Smooth muscle cell (in vitro differentiated cells): Measurements from ENCODE around the gene CCDC142. TPM values are rescaled to one million over a fixed set of nuclear protein-coding genes. Genes with fewer than 3 reads are reported as not detected.
"Not testable (repeated sequence)": the region's sequence is repeated elsewhere in the genome, so short reads cannot be mapped to it uniquely, and the experiment has no call there.

Experiments used
- DNase-seq: peaks from one replicate; lab custom pipeline; 2025; ENCODE audit not compliant: unreplicated experiment; lab: John Stamatoyannopoulos, UW
- H2AFZ ChIP-seq: fragments of 200-600 bp; sonication (generic); 2 replicates; pipeline ENCODE4 v1.6.0; 2016; ENCODE audit warnings: antibody characterized with exemption, low read depth, mild to moderate bottlenecking
- H3F3A ChIP-seq: fragments of 200-600 bp; sonication (generic); 2 replicates; pipeline ENCODE4 v1.6.0; 2017; ENCODE audit warnings: antibody characterized with exemption, low read depth
- H3K27ac ChIP-seq: fragments of 200-600 bp; sonication (generic); 2 replicates; pipeline ENCODE4 v1.5.1; 2016; ENCODE audit warnings: low read depth, mild to moderate bottlenecking
- H3K27me3 ChIP-seq: fragments of 200-600 bp; sonication (generic); 2 replicates; pipeline ENCODE4 v1.6.1; 2016; ENCODE audit warnings: low read depth, mild to moderate bottlenecking
- H3K36me3 ChIP-seq: fragments of 200-600 bp; sonication (generic); 2 replicates; pipeline ENCODE4 v1.5.1; 2016; ENCODE audit warnings: low read depth
- H3K4me1 ChIP-seq: fragments of 200-600 bp; sonication (generic); 2 replicates; pipeline ENCODE4 v1.5.1; 2016; ENCODE audit warnings: low read depth
- H3K4me2 ChIP-seq: fragments of 200-600 bp; sonication (generic); 2 replicates; pipeline ENCODE4 v1.6.0; 2016; ENCODE audit warnings: mild to moderate bottlenecking
- H3K4me3 ChIP-seq: fragments of 200-600 bp; sonication (generic); 2 replicates; pipeline ENCODE4 v1.5.1; 2016; ENCODE audit warnings: mild to moderate bottlenecking
- H3K79me2 ChIP-seq: fragments of 200-600 bp; sonication (generic); 2 replicates; pipeline ENCODE4 v1.6.0; 2016; ENCODE audit warnings: low read depth, mild to moderate bottlenecking
- H3K9ac ChIP-seq: fragments of 200-600 bp; sonication (generic); 2 replicates; pipeline ENCODE4 v1.6.0; 2016; ENCODE audit warnings: low read depth
- H3K9me3 ChIP-seq: fragments of 200-600 bp; sonication (generic); replicated peaks from 2 replicates; pipeline ENCODE4 v1.5.1; 2016; ENCODE audit warnings: low read depth
- H4K20me1 ChIP-seq: fragments of 200-600 bp; sonication (generic); 2 replicates; pipeline ENCODE4 v1.6.0; 2016; ENCODE audit warnings: low read depth
- CTCF ChIP-seq: fragments of 200-600 bp; sonication (generic); IDR thresholded peaks from 2 replicates; pipeline ENCODE4 v1.5.1; 2017; ENCODE audit warnings: borderline replicate concordance, mild to moderate bottlenecking, antibody characterized with exemption; ENCODE audit not compliant: insufficient read depth, poor library complexity, severe bottlenecking
- WGBS: methylation state at CpG from one replicate; pipeline ENCODE4 v1.1.7; 2016; ENCODE audit warnings: low lambda C conversion rate; 5-methylcytosine and 5-hydroxymethylcytosine counted together
- polyA plus RNA-seq: library from polyadenylated mRNA; unstranded; fragments of >200 nt; fragmentation: Nextera tagmentation; extraction: Ambion mirVana; gene quantifications from 2 replicates; pipeline ENCODE4 v1.2.1, GENCODE V29; 2016
- total RNA-seq: library from RNA; depleted of rRNA; stranded (reverse); fragments of >200 nt; gene quantifications from 2 replicates; pipeline ENCODE4 v1.2.3, GENCODE V29; 2014

Gene CCDC142
- total and polyA plus RNA-seq, 2 experiments from 2014 or later, result 5.5 to 7.7 TPM

GRCh38 chr2:74448771-74449170 lies 34.0 kb downstream of the CCDC142 start:
- Histone ChIP-seq H3K4me1 (no peaks in the 10 kb centered on the region), H2AFZ (no peak overlapping the region), H3K4me3 (no peak overlapping the region), H3K9ac (no peak overlapping the region), H3K36me3 (no peaks in the 10 kb centered on the region), H3K4me2 (no peak overlapping the region), H3K27me3 (no peaks in the 10 kb centered on the region), H3F3A (peaks cover 8% of the 10 kb centered on the region), H3K9me3 (no peaks in the 10 kb centered on the region), H3K27ac (no peak overlapping the region), H3K79me2 (no peaks in the 10 kb centered on the region), H4K20me1 (no peaks in the 10 kb centered on the region)
- DNase-seq, result no peak
- 79% methylated on average over 2 of the region's 2 CpGs for WGBS
- no peak for TF ChIP-seq CTCF

GRCh38 chr2:74447230-74447999 lies 35.4 kb downstream of the CCDC142 start:
- no peak overlapping the region for H2AFZ ChIP-seq
- H3K4me2 ChIP-seq, result no peak overlapping the region
- no peak for DNase-seq
- WGBS, result 95% methylated on average over 5 of the region's 5 CpGs
- no peak overlapping the region for H3K4me3 ChIP-seq
- peaks cover 5% of the 10 kb centered on the region for H3F3A ChIP-seq
- H3K9me3 ChIP-seq, result no peaks in the 10 kb centered on the region
- H4K20me1 ChIP-seq, result no peaks in the 10 kb centered on the region
- H3K79me2 ChIP-seq, result no peaks in the 10 kb centered on the region
- no peak for TF ChIP-seq CTCF
- H3K4me1 ChIP-seq, result no peaks in the 10 kb centered on the region
- no peaks in the 10 kb centered on the region for H3K27me3 ChIP-seq
- H3K27ac ChIP-seq, result no peak overlapping the region
- H3K36me3 ChIP-seq, result no peaks in the 10 kb centered on the region
- H3K9ac ChIP-seq, result no peak overlapping the region

GRCh38 chr2:74444498-74445318 lies 38.1 kb downstream of the CCDC142 start:
- Histone ChIP-seq H3F3A (peaks cover 15% of the 10 kb centered on the region), H3K36me3 (no peaks in the 10 kb centered on the region), H3K4me1 (peaks cover 1% of the 10 kb centered on the region), H4K20me1 (peaks cover under 1% of the 10 kb centered on the region), H3K9ac (no peak overlapping the region), H3K9me3 (no peaks in the 10 kb centered on the region), H3K79me2 (peaks cover 8% of the 10 kb centered on the region), H3K27ac (peak overlapping the region; percentile 63), H3K4me2 (peak overlapping the region; percentile 37), H3K27me3 (no peaks in the 10 kb centered on the region), H3K4me3 (no peak overlapping the region), H2AFZ (no peak overlapping the region)
- no peak for DNase-seq
- TF ChIP-seq CTCF, result no peak
- WGBS, result 28% methylated on average over 5 of the region's 5 CpGs

- not testable (repeated sequence) for H3K9me3 ChIP-seq, DNase-seq, H3K27me3 ChIP-seq, H3K36me3 ChIP-seq
- Histone ChIP-seq H3K9ac (peak overlapping the region; percentile 82), H4K20me1 (peaks cover 21% of the 10 kb centered on the region), H3K4me1 (peaks cover 19% of the 10 kb centered on the region), H2AFZ (peak overlapping the region; percentile 93), H3K27ac (peak overlapping the region; percentile 93), H3K4me3 (peak overlapping the region; percentile 61), H3F3A (peaks cover 15% of the 10 kb centered on the region), H3K4me2 (peak overlapping the region; percentile 96), H3K79me2 (peaks cover 28% of the 10 kb centered on the region)
- 86% methylated on average over 16 of the region's 16 CpGs for WGBS
Observed at GRCh38 chr2:74442483-74443297, 40.1 kb downstream of the CCDC142 start.
